NOMO-1 treated with DMSO at 0.1 percent for 48 hours (cell line): ENCODE measurements around the gene ELMO1.

Source experiments
- DNase-seq: peaks from one replicate; lab custom pipeline; 2025; ENCODE audit not compliant: unreplicated experiment; lab: John Stamatoyannopoulos, UW

ELMO1 gene

DNA sequence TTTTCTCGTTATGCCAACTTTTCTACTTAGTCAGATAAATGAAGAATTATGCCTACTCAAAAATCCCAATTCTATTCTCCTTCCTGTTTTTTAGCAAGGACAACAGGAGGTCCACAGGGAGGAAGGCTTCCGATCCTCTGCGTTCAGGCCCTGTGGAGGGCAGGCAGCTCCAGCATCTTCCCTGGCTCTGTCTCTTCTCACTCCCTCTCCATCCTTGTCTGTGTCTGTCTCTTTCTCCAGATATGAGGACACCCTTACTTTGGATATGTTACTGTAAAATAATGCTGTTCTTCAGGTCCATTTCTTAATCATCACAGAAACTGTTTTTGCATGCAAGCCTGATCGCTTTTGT, 166.6 kb downstream of the ELMO1 start:
- DNase-seq: no peak

DNA sequence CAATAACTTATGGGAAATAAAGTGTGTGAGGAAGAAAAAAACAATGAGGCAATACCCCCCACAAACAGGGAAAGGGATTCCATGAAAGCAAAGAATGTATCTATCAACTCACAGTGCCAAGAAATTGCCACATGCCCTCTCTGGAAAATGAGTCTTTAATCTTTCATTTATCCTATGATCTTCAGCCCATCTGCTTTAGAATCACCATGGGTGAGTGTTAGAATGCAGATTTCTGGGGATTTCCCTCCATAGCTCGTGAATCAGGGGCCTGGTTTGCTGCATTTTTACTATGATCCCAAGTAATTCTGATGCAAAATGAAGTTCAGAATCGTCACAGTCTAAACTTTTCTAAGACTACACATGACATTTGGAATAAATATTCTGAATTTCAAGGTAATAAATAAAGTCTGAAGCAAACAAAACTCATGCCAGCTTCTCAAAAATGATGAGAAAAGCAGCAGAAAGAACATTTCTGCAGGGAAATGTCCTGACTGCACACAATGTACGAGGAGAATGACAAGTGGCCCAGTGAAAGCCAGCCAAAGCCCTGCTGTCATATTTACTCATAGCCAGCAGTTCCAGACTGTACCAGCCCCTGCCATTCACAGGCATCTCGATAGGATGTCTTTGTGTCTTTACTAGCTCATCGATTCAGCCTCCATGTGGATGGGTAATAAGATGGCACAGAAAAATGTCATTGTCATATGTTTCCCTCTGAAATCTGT, 167.1 kb downstream of the ELMO1 start:
- no peak for DNase-seq

DNA sequence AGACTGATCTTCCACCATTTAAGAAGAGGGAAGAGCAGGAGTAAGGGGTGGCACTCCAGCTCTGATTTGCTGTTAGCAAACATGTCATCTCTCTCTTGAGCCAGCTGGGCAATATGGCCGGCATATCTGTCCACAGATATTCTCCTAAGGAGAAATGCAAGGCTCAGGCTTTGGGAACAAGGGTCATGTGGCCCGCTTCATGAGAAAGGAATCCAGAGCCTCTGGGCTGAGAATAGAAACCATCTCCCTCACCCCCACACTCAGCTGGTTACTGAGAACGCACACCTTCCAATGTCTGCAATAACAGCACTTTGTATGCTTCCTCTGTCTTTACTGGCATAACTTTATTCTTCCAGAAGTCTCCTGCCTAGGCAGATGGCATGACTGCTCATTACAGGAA, 171.2 kb downstream of the ELMO1 start:
- no peak for DNase-seq

DNA sequence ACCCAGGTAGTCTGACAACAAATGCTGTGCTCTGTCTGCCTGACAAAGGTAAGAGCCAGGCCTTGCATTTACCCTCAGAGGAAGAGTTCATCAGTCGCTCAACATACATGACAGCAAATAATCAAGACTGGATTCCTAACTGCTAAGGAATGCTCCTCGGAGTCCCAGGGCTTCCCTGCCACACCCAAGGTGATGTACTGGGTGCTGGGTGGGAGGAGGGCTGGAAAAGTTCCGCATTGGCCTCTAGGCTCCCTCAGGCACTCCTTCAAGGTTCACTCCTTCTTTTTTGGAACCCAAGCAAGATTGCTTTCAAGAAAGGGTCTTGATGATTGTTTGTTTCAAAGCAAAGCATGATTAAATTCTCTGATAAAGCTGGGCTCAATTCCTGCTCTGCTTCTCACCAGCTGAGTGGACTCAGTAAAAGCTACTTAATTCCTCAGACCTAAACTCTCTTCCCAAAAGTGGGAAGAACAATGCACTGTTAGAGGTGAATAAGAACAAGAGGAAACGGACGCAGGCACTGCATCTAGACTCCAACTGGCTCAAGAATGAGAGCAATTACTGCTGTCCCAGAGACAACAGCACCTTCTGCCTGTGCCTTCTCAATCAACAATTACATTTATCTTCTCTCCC, 173.5 kb downstream of the ELMO1 start:
- no peak for DNase-seq

DNA sequence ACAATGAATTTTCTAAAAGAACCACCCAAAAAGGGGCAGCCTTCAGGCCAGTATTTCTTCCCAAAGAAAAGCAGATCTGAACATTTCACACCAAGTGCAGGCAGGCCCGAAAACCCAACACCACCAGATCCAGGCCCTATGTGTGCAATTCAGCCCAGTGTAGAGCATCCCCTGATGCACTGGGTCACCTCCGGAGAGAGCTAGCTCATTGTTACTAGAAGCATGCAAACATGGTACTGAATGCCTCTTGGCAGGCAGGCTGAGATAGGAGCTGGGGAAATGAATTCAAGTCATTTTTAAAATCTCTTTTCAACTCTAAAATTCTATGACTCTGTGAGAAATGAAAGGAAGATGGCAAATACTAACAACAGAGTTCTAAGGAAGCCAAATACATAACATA, 174.8 kb downstream of the ELMO1 start:
- no peak for DNase-seq

DNA sequence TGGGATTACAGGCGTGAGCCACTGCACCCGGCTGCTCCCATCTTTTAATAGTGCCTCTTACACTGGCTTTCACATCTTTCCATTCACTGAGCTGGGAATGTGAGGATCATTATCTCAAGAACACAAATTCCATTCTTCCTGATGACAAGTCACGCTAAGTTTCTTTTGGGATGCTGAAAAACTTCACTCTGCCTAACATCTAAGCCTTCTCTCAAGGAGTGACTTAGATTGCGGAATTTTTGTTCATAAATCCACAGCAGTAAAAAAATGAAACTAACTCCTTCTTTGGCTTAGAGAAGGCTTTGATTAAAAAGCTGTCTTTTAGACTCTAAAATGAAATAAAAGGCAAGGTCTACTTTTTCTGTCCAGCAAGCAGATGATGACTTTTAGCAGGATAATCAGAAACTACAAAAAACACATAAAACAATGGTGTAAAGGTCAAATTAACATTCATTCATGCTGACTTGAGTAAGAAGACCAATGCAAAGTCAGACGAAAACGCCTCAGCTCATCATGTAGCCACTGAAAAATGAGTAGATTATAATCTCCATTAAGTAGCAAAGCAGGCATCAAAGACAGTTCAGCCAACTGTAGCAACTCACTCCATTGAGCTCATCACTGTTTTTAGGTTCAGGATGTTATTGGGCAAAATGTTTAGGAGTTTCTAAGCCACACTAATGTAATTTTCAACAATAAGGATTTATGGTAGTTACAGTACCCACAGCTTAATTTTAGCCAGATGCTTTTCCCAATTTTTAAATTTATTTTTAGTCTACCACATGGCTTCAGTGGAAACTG, 178.8 kb downstream of the ELMO1 start:
- no peak for DNase-seq

DNA sequence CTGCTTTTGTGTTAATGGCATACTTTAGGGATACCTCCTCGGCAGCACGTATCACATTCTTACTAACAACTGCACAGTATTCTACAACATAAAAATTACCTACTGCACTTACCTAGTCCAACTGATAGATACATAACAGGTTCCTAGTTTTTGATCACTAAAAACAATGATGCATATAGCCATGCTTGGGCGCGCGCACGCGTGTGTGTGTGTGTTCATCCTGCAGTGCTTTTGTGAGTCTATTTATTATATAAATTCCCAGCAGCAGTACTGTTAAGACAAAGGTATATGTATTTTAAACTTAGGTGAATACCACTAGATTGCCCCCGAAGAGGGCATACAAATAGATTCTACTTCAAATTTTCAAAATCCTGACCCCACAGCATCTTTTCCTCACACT, 181.4 kb downstream of the ELMO1 start:
- no peak for DNase-seq

DNA sequence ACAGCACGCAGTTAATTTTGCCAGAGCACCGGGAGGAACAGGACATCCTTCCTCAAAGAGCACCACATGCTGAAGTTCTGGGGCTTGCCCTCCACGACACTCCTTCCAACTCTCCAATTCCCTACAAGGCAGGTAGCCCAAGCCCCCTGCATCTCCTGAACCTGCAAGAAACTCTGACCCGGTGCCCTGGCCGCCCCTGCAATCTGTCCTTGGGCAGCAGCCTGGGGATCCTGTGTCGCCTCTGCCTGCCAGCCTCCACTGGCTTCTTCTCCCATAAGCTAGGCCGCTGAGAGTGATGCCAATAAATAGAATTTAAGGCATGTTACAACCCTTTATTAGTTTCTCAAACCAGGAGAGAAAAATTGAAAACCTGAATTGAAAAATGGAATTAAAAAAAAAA, 182.8 kb downstream of the ELMO1 start:
- no peak for DNase-seq

DNA sequence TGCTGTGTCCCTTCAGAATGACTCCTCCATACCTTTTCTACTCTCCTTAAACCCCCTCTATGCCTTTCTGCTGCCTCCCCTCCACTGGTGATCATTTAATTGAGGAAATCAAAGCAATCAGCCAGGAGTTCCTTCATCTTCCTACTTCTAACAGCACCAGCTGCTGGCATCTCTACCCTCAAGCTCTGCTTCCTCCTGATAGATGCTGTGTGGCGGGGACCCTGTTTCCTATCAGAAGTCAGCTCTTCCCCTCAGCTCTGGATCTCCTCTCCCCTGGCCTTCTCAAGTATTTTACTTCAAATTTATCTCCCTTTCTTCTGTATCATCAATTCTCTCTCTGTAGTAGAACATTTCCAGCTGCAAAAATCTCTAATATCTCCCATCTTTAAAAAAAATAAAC, 183.7 kb downstream of the ELMO1 start:
- DNase-seq: no peak

DNA sequence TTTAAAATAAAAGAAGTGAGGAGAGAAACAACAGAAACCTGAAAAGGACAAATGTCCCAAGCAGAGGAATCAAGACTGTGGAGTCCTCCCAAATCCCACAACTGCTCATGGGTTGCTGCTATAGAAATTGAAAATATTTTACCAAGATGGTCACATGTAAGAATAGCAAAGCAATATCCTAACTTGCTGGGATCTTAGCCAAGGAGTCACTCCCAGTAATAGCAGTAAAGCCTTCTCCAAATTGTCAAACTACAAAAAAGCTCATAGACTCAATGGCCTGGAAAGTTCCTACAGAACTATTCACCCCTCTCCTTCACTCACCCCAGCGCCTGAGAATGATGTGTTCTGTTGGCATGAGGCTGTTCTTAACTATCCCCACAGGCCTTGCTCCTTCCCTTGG, 186.5 kb downstream of the ELMO1 start:
- DNase-seq: no peak

DNA sequence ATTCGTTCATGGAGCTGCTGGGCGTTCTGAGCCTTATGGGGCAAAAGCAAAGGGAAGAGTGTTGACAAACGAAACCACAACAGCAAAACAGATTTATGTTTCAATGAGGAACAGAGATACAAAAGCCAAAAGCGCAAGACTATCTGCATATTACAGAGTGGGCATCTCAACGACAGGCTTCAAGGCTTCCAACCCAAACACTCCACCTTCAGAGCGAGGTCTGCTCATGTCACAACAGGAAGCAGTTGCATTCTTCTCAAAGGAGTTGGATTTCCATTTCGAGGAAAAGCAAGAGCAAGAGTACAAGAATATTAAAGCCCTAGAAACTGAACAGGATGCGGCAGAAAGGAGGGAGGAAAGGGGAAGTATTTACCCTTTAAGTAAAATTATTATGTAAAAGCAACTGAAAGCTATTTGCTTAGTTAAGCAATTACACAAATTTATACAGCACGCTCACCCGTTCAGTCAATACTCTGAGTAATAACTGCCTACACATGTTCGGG, 189.3 kb downstream of the ELMO1 start:
- peak; percentile 86 for DNase-seq

DNA sequence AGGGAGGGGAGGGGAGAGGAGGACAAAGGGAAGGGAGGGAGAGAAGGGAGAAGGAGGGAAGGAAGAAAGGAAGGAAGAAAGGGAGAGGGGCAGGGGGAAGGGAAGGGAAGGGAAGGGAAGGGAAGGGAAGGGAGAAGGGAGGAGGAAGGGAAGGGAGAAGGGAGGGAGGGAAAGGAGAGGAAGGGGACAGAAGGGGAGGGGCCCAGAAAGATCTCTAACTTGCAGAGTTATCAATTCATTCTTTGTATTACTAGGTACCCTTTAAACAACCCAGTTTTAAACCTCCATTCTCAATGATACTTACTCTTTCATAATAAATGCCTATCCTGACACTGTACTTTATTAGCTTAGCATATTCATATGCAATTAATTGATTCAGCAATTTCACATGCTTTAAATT, 192.0 kb downstream of the ELMO1 start:
- no peak for DNase-seq

DNA sequence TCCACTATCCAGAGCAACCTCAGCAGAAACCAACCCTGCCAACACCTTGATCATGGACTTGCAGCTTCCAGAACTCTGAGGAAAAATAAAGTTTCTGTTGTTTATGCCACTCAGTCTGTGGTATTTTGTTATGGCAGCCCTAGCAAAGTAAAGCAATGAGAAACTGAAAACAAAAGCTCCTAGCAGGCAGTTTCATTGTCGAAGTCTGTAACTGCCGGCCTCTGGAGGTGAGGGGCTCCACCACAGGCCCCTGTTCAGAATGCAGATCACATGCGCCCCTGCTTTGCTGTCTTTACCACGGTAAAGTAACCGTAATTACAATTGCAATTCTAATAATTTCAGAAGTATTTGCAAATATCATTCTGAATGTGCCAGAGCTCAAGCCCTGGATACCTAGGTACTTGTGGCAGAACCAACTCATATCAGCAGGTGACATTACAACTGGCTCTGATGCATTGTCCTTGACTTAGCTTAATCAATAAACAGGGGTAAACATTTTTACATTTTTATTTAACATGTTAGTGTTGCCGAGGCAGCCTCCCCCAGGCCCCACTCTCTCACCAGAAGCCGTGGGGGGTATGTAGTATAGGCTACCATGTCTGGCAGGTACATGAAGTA, 193.2 kb downstream of the ELMO1 start:
- DNase-seq: no peak

DNA sequence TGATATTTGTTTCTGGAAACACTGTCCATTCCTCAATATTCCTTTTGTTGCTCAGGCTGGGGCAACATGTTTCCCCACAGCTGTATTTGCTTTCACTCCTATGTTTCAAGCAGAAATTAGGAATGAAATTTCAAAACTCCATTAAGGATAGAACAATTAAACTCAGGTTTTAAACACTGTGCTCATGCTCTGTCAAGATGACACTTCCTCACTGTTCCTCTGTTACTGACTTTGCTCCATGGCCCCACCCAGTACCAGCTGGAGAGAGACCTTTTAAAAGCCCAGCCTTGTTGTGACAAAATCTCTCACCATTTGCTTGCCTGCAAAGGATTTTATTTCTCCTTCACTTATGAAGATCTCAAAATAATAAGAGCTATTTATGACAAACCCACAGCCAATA, 197.4 kb downstream of the ELMO1 start:
- no peak for DNase-seq

DNA sequence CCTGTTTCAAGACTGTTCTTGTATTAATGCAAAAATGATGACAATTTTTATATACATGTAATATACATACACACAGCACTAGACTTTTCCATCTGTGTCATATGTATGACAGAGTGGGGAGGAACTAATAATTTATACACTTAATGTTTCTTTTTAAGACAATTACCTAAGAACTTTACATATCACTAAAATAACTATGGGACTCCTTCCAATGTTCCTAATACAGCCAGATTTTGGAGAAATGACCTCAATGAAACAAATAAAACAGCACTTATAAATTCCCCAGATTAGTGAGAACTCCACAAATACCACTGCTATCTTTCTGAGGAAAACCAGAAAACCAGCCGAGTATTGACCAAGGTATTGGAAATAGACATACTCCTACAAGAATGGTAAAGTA, 199.4 kb downstream of the ELMO1 start:
- DNase-seq: no peak

DNA sequence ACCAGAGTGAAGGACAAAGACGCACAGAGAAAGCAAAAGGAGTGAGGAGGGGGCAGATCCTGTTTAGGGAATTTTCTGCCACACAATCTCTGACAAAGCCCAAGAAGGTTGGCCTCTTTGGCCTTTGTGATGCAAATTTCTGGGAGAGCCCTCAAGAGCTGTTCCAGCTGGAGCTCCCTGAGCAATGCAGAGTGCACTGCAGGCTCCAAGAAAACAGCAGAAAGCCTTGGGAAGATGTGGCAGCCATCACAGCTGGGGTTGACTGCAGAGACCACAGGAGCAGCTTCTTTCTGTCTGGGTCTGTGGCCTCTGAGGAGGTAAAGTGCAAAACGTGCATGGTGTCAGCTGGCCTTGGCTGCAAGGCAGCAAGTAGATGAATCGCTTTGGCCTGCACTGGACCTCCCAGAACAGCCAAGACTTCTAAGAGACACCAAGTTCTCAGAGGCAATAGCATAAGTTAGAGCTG, 200.2 kb downstream of the ELMO1 start:
- DNase-seq: no peak

DNA sequence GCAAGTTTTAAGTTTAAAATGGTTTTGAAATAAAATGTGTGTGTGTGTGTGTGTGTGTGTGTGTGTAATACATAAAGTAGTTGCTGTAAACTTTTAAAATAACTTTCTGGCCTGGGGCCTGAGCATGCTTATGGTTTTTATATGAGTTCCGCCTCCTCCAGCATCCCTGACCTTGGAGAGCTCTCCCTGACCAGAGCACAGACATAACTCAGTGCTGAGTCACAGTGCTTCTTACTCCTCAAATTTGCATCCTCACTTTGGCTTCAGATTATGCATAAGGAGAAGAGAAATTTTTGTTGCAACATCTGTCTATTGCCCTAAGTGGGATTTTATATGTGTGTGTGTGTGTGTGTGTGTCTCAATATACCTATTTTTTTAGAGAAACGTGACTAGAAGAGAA, 200.8 kb downstream of the ELMO1 start:
- DNase-seq: peak; percentile 86

DNA sequence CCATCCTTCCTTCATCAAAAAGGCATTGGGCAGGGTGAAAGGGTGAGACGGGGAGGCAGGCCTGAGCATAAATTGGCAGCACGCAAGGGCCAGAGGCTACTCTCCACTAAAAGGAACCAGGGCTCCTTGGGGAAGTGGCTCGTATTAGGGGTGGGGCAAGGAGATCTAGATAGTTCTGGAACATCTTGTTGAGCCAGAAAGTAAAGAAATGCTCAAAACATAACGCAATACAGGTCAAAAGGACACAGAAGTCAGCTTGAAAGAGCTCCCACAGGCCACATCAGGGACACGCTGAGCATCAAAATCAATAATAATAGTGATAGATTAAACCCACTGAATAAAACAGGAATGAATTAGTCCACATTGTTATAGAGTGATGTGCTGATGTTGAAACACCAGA, 203.1 kb downstream of the ELMO1 start:
- DNase-seq: no peak

DNA sequence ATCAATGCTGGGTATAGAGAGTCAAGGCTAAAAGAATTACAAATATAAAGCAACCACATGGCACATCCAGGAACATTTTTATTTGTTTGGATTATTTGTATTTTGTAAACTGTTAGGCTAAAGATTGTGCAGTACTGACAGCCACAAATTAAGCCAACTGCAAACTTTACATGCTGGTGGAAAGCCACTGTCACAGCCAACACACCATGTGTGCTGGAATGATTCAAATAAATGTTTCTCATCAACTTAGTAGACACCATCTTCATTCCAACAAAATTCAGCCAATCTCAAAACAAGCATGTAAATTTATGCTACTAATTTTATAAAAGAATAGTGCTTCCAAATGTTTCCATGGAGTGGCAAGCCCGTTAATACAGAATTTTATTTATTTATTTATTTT, 211.8 kb downstream of the ELMO1 start:
- DNase-seq: no peak

DNA sequence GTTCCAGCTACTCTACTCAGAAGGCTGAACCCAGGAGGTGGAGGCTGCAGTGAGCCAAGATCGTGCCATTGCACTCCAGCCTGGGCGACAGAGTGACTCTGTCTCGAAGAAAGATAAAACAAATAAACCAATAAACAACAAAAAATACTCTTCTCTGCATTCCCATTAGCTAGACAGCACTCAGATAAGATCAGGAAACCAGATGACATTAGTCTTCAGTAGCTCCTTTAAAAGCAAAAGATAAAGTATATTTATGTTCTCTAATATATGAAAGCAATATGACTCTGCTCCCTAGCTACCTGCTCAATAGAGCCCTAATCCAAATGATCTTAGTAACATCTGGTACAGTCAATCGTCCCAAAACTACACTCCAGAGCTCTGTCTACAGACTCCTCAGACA, 212.9 kb downstream of the ELMO1 start:
- DNase-seq: no peak

DNA sequence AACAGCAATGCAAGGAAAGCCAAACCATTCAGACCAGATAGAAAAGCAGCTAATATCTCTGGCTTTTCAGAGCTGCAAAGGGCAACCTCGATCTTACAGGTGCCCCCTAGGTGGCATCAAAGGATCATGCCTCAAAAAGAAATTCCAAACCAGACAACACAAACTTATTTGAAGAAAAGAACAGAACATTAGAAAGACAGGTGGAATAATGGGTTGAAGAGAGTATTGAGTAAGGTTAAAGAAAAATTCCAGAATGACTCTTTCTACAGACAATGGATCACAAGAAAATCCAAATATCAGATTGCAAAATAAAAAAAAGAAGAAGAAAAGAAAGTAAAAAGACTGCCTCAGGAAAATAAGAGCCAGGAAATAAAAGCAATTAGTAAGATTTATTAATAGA, 213.7 kb downstream of the ELMO1 start:
- DNase-seq: peak; percentile 23

DNA sequence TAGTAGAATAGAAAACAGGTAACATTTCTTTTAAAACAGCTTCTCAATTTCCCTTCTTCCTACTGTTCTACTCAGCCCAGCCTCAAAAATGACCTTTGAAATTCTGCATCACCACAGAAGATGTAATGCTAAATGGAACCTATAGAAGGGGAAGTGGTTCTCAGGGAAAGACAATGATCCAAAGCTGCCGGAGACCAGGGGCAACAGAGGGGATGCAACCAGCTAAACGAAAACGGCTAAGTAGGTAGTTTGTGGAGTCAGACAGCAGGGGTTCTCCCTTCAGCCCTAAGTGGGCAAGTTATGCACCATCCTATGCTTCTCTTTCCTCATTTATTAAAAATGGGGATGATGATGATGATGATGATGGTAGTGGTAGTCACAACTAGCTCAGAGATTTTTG, 214.3 kb downstream of the ELMO1 start:
- DNase-seq: no peak
